ENCODE data around the gene GPATCH4. TPM values are rescaled to one million over a fixed set of nuclear protein-coding genes. Genes with fewer than 3 reads are reported as not detected.

GPATCH4 gene
- total RNA-seq, 4 donors from 2014 or later: 14.1 to 49.2 (median 24.5) TPM

DNA sequence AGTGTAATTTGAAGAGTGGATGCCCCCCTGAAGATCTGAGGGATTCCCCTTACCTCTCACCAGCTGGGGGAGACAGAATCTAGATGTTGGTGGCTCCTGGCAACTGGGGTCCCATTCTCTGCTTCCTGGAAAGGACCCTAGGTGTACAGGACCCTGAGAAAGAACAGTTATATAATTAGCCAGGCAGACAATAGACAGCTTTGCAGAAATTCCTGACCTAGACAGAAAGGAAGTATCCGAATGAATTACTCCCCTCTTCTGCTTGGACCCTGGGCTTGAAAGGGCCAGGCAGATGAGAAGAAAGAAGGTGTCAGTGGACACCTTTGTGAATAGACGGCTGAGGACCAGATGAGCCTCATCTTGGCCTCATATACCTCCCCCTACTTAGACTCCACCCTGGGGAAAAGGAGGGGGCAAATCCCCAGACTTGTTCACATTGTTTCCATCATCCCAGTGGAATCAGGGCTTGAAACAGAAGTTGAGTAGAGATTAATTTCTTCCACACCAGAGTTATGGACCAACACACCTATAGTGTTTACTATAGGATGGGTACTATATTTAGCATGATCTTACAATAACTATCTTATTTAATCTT lies 27.1 kb downstream of the GPATCH4 start:
- Histone ChIP-seq H3K9me3 (no peaks in the 10 kb centered on the region), H3K4me1 (peaks cover 5 to 9% of the 10 kb centered on the region in 2 donors), H3K36me3 (no peaks in the 10 kb centered on the region), H3K4me3 (replicated peaks in 1 of 3) (no peak overlapping the region), H3K27me3 (no peaks in the 10 kb centered on the region), H3K27ac (no peak overlapping the region)
- TF ChIP-seq POLR2A (IDR thresholded peaks at IDR 0.05): no peak
- TF ChIP-seq, protein P1, sequence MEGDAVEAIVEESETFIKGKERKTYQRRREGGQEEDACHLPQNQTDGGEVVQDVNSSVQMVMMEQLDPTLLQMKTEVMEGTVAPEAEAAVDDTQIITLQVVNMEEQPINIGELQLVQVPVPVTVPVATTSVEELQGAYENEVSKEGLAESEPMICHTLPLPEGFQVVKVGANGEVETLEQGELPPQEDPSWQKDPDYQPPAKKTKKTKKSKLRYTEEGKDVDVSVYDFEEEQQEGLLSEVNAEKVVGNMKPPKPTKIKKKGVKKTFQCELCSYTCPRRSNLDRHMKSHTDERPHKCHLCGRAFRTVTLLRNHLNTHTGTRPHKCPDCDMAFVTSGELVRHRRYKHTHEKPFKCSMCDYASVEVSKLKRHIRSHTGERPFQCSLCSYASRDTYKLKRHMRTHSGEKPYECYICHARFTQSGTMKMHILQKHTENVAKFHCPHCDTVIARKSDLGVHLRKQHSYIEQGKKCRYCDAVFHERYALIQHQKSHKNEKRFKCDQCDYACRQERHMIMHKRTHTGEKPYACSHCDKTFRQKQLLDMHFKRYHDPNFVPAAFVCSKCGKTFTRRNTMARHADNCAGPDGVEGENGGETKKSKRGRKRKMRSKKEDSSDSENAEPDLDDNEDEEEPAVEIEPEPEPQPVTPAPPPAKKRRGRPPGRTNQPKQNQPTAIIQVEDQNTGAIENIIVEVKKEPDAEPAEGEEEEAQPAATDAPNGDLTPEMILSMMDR (IDR thresholded peaks at IDR 0.05): no peak
- DNase-seq: no peak
- WGBS, 2 donors: 44 to 75% methylated on average over 2 of the region's 2 CpGs
- intact Hi-C loops (cut with DNase I): no loop called here

DNA sequence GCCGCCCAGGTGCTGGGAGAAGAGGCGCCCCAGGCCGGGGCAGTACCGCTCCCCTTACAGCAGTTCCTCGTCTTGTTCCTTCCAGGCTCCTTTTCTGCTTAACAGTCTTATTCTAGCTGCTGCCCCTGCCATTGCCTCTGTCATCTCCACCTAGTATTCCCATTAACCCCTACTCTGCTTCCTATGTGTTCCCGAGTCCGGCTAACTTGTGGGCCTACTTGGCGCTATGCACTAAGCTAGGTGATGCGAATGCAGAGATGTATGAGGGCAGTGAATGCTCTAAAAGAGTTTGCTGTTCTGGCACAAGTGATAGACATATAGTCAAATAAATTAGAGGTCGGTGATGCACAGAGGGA lies 28.6 kb downstream of the GPATCH4 start:
- H3K36me3 ChIP-seq: no peaks in the 10 kb centered on the region
- H3K9me3 ChIP-seq: no peaks in the 10 kb centered on the region
- peaks cover 5 to 9% of the 10 kb centered on the region in 2 donors for H3K4me1 ChIP-seq
- WGBS, 2 donors: 37% methylated on average over 10 of the region's 10 CpGs
- no peak overlapping the region for H3K27ac ChIP-seq
- no peak overlapping the region for H3K4me3 ChIP-seq (replicated peaks in 1 of 3)
- no peak for DNase-seq
- TF ChIP-seq, protein P1 (IDR thresholded peaks at IDR 0.05): no peak
- TF ChIP-seq POLR2A (IDR thresholded peaks at IDR 0.05): no peak
- H3K27me3 ChIP-seq: no peaks in the 10 kb centered on the region
- intact Hi-C loops (cut with DNase I): no loop called here

DNA sequence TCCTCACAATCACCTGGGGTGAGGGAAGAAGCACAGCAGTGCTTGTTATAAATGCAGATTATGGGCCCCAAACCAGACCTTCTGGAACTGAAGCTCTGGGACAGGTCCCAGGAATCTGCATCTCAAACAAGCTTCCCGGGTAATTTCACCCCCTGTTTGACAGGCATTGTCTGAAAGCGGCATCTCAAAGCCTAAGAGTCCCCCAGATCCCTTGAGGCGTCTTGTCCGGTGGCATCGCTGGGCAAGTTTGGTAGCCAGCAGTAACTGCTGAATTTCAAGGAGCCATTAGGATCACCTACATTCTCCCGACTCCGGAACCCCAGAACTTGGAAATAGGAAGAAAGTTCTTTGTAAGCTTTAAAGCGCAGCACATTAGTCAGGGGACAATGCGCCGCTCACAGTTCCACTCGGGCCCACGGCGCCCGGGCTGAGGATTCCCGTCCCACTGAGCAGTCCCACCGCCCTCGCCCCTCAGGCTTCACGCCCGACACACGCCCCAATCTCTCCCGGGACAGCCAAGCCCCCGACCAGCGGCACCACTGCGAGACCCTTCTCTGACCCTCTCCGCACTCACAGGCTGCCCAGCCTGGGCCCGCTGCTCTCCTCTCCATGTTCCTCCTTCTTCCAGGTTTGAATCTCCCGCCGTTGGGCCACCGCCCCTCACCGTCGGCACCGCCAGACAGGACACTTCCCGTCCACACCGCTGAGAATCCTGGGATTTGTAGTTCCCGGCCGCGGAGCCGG lies 29.2 kb downstream of the GPATCH4 start, which contains the start of gene IQGAP3:
Gene IQGAP3 (minus strand): TSS at position 647 of the 744 bp plus-strand sequence. CDS start 36 bp downstream, at position 611.
- Histone ChIP-seq H3K9me3 (no peaks in the 10 kb centered on the region), H3K4me1 (peaks cover 5 to 9% of the 10 kb centered on the region in 2 donors), H3K4me3 (replicated peaks in 1 of 3) (peak within 1 kb of the TSS in 1 of 3 donors; percentile 8), H3K27me3 (no peaks in the 10 kb centered on the region), H3K36me3 (no peaks in the 10 kb centered on the region), H3K27ac (no peak within 1 kb of the TSS)
- intact Hi-C loops (cut with DNase I): no loop called here
- WGBS, 2 donors: 1% methylated on average over 25 to 30 of the region's 38 CpGs
- no peak for TF ChIP-seq POLR2A (IDR thresholded peaks at IDR 0.05)
- TF ChIP-seq, protein P1 (IDR thresholded peaks at IDR 0.05): no peak
- DNase-seq: peak; percentile 82 to 90

DNA sequence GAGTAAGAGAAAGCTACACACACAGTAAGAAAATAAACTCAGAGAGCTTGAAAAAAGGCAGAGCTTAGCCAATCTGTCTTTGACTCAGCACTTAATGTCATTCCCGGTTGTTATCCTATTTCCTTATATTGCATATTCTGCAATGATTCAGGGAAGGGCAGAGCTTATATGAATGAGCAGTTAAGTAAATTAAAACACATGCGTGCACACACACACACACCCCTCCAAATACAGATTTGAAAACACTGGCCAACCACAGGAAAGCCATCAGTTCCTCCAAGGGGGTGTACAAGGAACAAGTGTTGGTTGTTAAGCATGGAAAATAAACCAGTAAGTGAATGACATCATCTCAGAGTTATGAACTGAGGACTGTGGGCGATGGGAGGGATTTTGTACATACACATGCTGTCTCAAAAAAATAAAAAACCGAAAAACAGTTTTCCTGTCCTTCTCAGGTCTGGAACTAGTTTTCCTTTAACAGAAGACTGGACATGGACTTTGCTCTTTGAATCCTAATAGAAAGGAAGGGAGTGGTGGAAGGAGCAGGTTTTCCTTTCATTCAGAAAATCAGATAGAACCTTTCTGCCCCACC lies 29.9 kb downstream of the GPATCH4 start:
- Histone ChIP-seq H3K27ac (no peak overlapping the region), H3K4me1 (peaks cover 5 to 9% of the 10 kb centered on the region in 2 donors), H3K27me3 (no peaks in the 10 kb centered on the region), H3K4me3 (replicated peaks in 1 of 3) (no peak overlapping the region), H3K9me3 (no peaks in the 10 kb centered on the region), H3K36me3 (no peaks in the 10 kb centered on the region)
- no peak for TF ChIP-seq POLR2A (IDR thresholded peaks at IDR 0.05)
- TF ChIP-seq, protein P1 (IDR thresholded peaks at IDR 0.05): no peak
- DNase-seq: no peak
- intact Hi-C loops (cut with DNase I): no loop called here
- 29 to 34% methylated on average over 4 of the region's 4 CpGs for WGBS, 2 donors

DNA sequence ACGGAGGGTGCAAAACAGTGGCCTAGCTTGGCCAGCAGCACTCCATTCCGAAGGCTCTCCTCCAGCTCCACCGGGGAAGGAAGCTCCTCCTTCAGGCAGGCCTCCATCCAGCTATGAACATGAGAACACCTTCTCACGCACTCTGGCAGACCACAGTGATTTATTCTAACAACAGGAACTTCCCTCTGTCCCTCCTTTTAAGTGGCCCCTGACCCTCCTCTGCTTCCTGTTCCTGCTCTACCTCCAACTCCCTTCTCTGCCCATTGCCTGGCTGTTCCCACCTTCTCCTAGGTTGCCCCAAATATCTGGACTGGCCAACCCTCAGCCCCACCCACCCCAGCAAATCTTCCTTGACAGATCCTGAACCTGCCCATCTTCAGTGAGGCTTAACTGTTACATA lies 34.8 kb downstream of the GPATCH4 start:
- no peaks in the 10 kb centered on the region for H3K9me3 ChIP-seq
- no peak overlapping the region for H3K27ac ChIP-seq
- no peaks in the 10 kb centered on the region for H3K27me3 ChIP-seq
- H3K36me3 ChIP-seq: no peaks in the 10 kb centered on the region
- no peaks in the 10 kb centered on the region for H3K4me1 ChIP-seq
- intact Hi-C loops (cut with DNase I): no loop called here
- TF ChIP-seq, protein P1 (IDR thresholded peaks at IDR 0.05): no peak
- TF ChIP-seq POLR2A (IDR thresholded peaks at IDR 0.05): no peak
- 87 to 98% methylated on average over 4 of the region's 4 CpGs for WGBS, 2 donors
- H3K4me3 ChIP-seq (replicated peaks in 1 of 3): no peak overlapping the region
- no peak for DNase-seq
